Heart left ventricle (tissue), 16 donors: ENCODE data around the gene ERFL. TPM values are rescaled to one million over a fixed set of nuclear protein-coding genes. Genes with fewer than 3 reads are reported as not detected.

ENCODE experiments used
- ATAC-seq, 4 donors: fragments of 200-7000 bp; cut with Tn5 transposase; one replicate each; pipeline ENCODE4 v1.9.1; 2020 to 2022; ENCODE audit warnings: moderate library complexity in 4 of 4, mild to moderate bottlenecking in 3 of 4, moderate number of reproducible peaks in 1 of 4
- DNase-seq, 5 donors: peaks; one replicate each; pipeline ENCODE4 v3.0.0-alpha.2; 2020
- H3K27ac ChIP-seq, 12 donors: fragments of 200-600 bp; sonication (generic) in 4 of 12; one replicate each; pipeline versions ENCODE4 v1.5.0 to v1.8.0; 2016 to 2022; ENCODE audit warnings: mild to moderate bottlenecking in 2 of 12
- H3K27me3 ChIP-seq, 9 donors: fragments of 200-600 bp; sonication (generic) in 2 of 9; one replicate each; pipeline versions ENCODE4 v1.5.1 to v1.8.0; 2016 to 2022; ENCODE audit warnings: mild to moderate bottlenecking in 3 of 9
- H3K36me3 ChIP-seq, 9 donors: fragments of 200-600 bp; sonication (generic) in 2 of 9; one replicate each; pipeline versions ENCODE4 v1.5.0 to v1.8.0; 2018 to 2022; ENCODE audit warnings: mild to moderate bottlenecking in 2 of 9
- H3K4me1 ChIP-seq, 12 donors: fragments of 200-600 bp; sonication (generic) in 4 of 12; one replicate each; pipeline versions ENCODE4 v1.5.0 to v1.8.0; 2016 to 2022; ENCODE audit warnings: mild to moderate bottlenecking in 3 of 12
- H3K4me3 ChIP-seq, 12 donors: fragments of 200-600 bp; sonication (generic) in 4 of 12; one replicate each; pipeline versions ENCODE4 v1.5.0 to v1.8.0; 2017 to 2022; ENCODE audit warnings: mild to moderate bottlenecking in 9 of 12, moderate library complexity in 4 of 12
- H3K9me3 ChIP-seq, 12 donors: fragments of 200-600 bp; sonication (generic) in 4 of 12; one replicate each; pipeline versions ENCODE4 v1.5.0 to v1.8.0; 2016 to 2022; ENCODE audit warnings: mild to moderate bottlenecking in 1 of 12
- CTCF ChIP-seq, 12 donors: fragments of 200-600 bp; sonication (generic) in 4 of 12; IDR thresholded peaks; one replicate each; pipeline versions ENCODE4 v1.5.0 to v1.8.0; 2018 to 2022; ENCODE audit warnings: antibody characterized with exemption in 12 of 12, mild to moderate bottlenecking in 5 of 12
- POLR2A ChIP-seq, 2 donors: fragments of 450-650 bp; IDR thresholded peaks; one replicate each; pipeline ENCODE4 v1.6.1; 2017; ENCODE audit warnings: antibody characterized with exemption in 2 of 2, mild to moderate bottlenecking in 2 of 2, moderate library complexity in 2 of 2
- WGBS, 4 donors: extraction: QIAGEN DNeasy Blood & Tissue Kit in 2 of 4; methylation state at CpG; one replicate each; pipeline versions ENCODE4 v1.1.5 to v1.1.7; 2013 to 2018; 5-methylcytosine and 5-hydroxymethylcytosine counted together
- intact Hi-C, 10 donors: fragments of 100-400 bp; cut with DNase I; formaldehyde crosslinking; loops; one replicate each; pipeline versions ENCODE4 v1.11.1 to v1.14.2; 2022
- polyA plus RNA-seq, 2 donors: library from polyadenylated mRNA; stranded (reverse); fragments of 200-250 nt; gene quantifications; one replicate each; pipeline ENCODE4 v1.2.3, GENCODE V29; 2013
- total RNA-seq, 9 donors: library from RNA; depleted of rRNA in 2 of 9; stranded (reverse); fragments of >200 nt in 2 of 9; fragmentation: NEBNext Ultra II Directional in 3 of 9; extraction: Animal tissue kit (Norgen Biotek cat#: 25700) in 3 of 9; gene quantifications; one replicate each; pipeline versions ENCODE4 v1.1.0 to v1.2.4, GENCODE V29; 2016 to 2023
- donor health status: ischemic (EF 13 %, LVEDD 7.1; RV severe dilation, severe dysfunction).
- donor health status: healthy with polysubstance abuse.
- donor health status: DM: no; HTN: yes; CAD: no.
- donor health status: DM: no; HTN: no; CAD: no.
- donor health status: ischemic (EF 25% LVEDD 6.9; RV normal size, moderate dysfunction).
- donor health status: ischemic (EF 25% LVEDD 5.7; RV mildly dilated, moderate dysfunction).
- donor health status: healthy.
- donor health status: DM: yes; HTN: yes; CAD: no.
- donor health status: ischemic (EF 35%, LVEDD 5.7; RV mildly dilated, moderate dysfunction).
- donor health status: nonischemic (EF 11% LVEDD 7.7; RV severe dilation, severe dysfunction).
- donor health status: DM: yes; HTN: yes; CAD: no.
- donor health status: PGD.
- donor health status: ischemic (EF 29% LVEDD 5.4; RV normal size, mild dysfunction).
- donor health status: nonischemic (EF 23%, LVEDD 6.1; RV moderate dilation, normal function).

Gene ERFL
- total and polyA plus RNA-seq, 11 donors = 0.13 TPM; not detected in 10

GRCh38 chr19:41960973-41961372, 32.7 kb upstream of the ERFL start:
- 96 to 100% (median 97%) methylated on average over 4 to 5 of the region's 5 CpGs for WGBS, 4 donors
- DNase-seq (no peak), ATAC-seq (no peak)
- peaks cover 0 to 13% (median 2%) of the 10 kb centered on the region in 9 donors for H3K36me3 ChIP-seq
- TF ChIP-seq POLR2A (IDR thresholded peaks at IDR 0.05) (no peak), CTCF (IDR thresholded peaks at IDR 0.05) (no peak)
- intact Hi-C loops = no loop called here
- no peak overlapping the region for H3K4me3 ChIP-seq
- no peak overlapping the region for H3K27ac ChIP-seq
- H3K4me1 ChIP-seq = peaks cover 3 to 28% (median 17%) of the 10 kb centered on the region in 12 donors
- no peaks in the 10 kb centered on the region for H3K27me3 ChIP-seq
- no peaks in the 10 kb centered on the region for H3K9me3 ChIP-seq

GRCh38 chr19:41959056-41960053, 31.1 kb upstream of the ERFL start, which contains the start of gene RABAC1:
Gene RABAC1, minus strand, starts transcription at chr19:41959321. Its CDS starts 29 bp downstream, at chr19:41959292.
- Histone ChIP-seq H3K4me1 (peaks cover 3 to 28% (median 17%) of the 10 kb centered on the region in 12 donors), H3K27ac (peak within 1 kb of the TSS; percentile 60 to 94 (median 88)), H3K36me3 (peaks cover 0 to 20% (median 5%) of the 10 kb centered on the region in 9 donors), H3K27me3 (no peaks in the 10 kb centered on the region), H3K9me3 (no peaks in the 10 kb centered on the region), H3K4me3 (peak within 1 kb of the TSS; percentile 74 to 99 (median 95))
- intact Hi-C loops = loop anchor here in 7 of 10 donors (5.0 kb wide), 4 partner anchors 77 to 118 kb away; partner anchors contain the start of genes ARHGEF1 (in 2 of the 7), RPS19 (in 2 of the 7) and ZNF574 (in 1 of the 7)
- peak in 1 of 2 donors; percentile 45 for TF ChIP-seq POLR2A (IDR thresholded peaks at IDR 0.05)
- peak in 4 of 12 donors; percentile 7 to 17 (median 14) for TF ChIP-seq CTCF (IDR thresholded peaks at IDR 0.05)
- 5 to 11% (median 7%) methylated on average over 18 to 46 of the region's 46 CpGs for WGBS, 4 donors
- DNase-seq (peak; percentile 90 to 93 (median 92)), ATAC-seq (peak; percentile 88 to 93 (median 91))

GRCh38 chr19:41958367-41959055, 30.3 kb upstream of the ERFL start:
- H3K4me1 ChIP-seq = peaks cover 3 to 28% (median 17%) of the 10 kb centered on the region in 12 donors
- peak; percentile 84 to 91 (median 87) for DNase-seq
- TF ChIP-seq CTCF (IDR thresholded peaks at IDR 0.05) (no peak), POLR2A (IDR thresholded peaks at IDR 0.05) (peak in 1 of 2 donors; percentile 50)
- intact Hi-C loops = loop anchor here in 7 of 10 donors (5.0 kb wide), 4 partner anchors 76 to 119 kb away; partner anchors contain the start of genes ARHGEF1 (in 2 of the 7), RPS19 (in 2 of the 7) and ZNF574 (in 1 of the 7)
- H3K27ac ChIP-seq = peak overlapping the region; percentile 60 to 94 (median 88)
- no peaks in the 10 kb centered on the region for H3K27me3 ChIP-seq
- no peaks in the 10 kb centered on the region for H3K9me3 ChIP-seq
- peak overlapping the region; percentile 74 to 99 (median 95) for H3K4me3 ChIP-seq
- peak; percentile 44 to 81 (median 70) for ATAC-seq
- peaks cover 0 to 20% (median 5%) of the 10 kb centered on the region in 9 donors for H3K36me3 ChIP-seq
- WGBS, 4 donors = 1 to 2% (median 1%) methylated on average over 16 to 43 of the region's 43 CpGs
